Neuron (in vitro differentiated cells): ENCODE measurements around the gene SLC39A6.
"Not testable (repeated sequence)": the region's sequence is repeated elsewhere in the genome, so short reads cannot be mapped to it uniquely, and the experiment has no call there.

Source experiments
- H2AFZ ChIP-seq: one replicate; pipeline ENCODE4 v1.6.1; 2013; ENCODE audit warnings: low read depth, mild to moderate bottlenecking, inconsistent platforms, low read length, moderate library complexity
- H3K27me3 ChIP-seq: one replicate; pipeline ENCODE4 v1.6.1; 2013; ENCODE audit warnings: low read length; ENCODE audit not compliant: insufficient read depth
- H3K36me3 ChIP-seq: one replicate; pipeline ENCODE4 v1.6.1; 2013; ENCODE audit warnings: low read length; ENCODE audit not compliant: insufficient read depth
- H3K4me1 ChIP-seq: one replicate; pipeline ENCODE4 v1.6.1; 2013; ENCODE audit warnings: low read length; ENCODE audit not compliant: insufficient read depth
- H3K4me3 ChIP-seq: 2 replicates; pipeline ENCODE4 v1.5.1; 2013; ENCODE audit warnings: mild to moderate bottlenecking, low read length, moderate library complexity
- H3K9me3 ChIP-seq: one replicate; pipeline ENCODE4 v1.6.1; 2013; ENCODE audit warnings: low read length

SLC39A6 gene

GRCh38 chr18:36129300-36130038, at the start of gene SLC39A6, which contains the start of gene ELP2:
SLC39A6 (minus strand) TSS chr18:36129340; CDS start chr18:36127007, 2,333 bp downstream.
ELP2 (plus strand) TSS chr18:36129899; CDS start chr18:36129934, 35 bp downstream.
- Histone ChIP-seq H3K36me3 (peaks cover 33% of the 10 kb centered on the region), H2AFZ (peak within 1 kb of the TSS; percentile 85), H3K9me3 (no peaks in the 10 kb centered on the region), H3K27me3 (no peaks in the 10 kb centered on the region), H3K4me3 (peak within 1 kb of the TSS; percentile 78), H3K4me1 (peaks cover 22% of the 10 kb centered on the region)

- Histone ChIP-seq H3K9me3 (no peaks in the 10 kb centered on the region), H3K36me3 (peaks cover 36% of the 10 kb centered on the region), H2AFZ (no peak overlapping the region), H3K4me1 (no peaks in the 10 kb centered on the region), H3K4me3 (no peak overlapping the region), H3K27me3 (no peaks in the 10 kb centered on the region)
Observed at GRCh38 chr18:36177913-36178312, 48.8 kb upstream of the SLC39A6 start.

GRCh38 chr18:36176711-36177110, 47.6 kb upstream of the SLC39A6 start:
- Histone ChIP-seq H3K27me3 (no peaks in the 10 kb centered on the region), H3K9me3 (no peaks in the 10 kb centered on the region), H3K36me3 (peaks cover 48% of the 10 kb centered on the region), H3K4me3 (no peak overlapping the region), H3K4me1 (no peaks in the 10 kb centered on the region), H2AFZ (no peak overlapping the region)

GRCh38 chr18:36176177-36176584, 47.0 kb upstream of the SLC39A6 start:
- H3K4me1 ChIP-seq = no peaks in the 10 kb centered on the region
- no peak overlapping the region for H2AFZ ChIP-seq
- no peaks in the 10 kb centered on the region for H3K27me3 ChIP-seq
- no peak overlapping the region for H3K4me3 ChIP-seq
- peaks cover 53% of the 10 kb centered on the region for H3K36me3 ChIP-seq
- H3K9me3 ChIP-seq = no peaks in the 10 kb centered on the region

- Histone ChIP-seq H3K4me3 (no peak overlapping the region), H3K36me3 (peaks cover 60% of the 10 kb centered on the region), H3K27me3 (no peaks in the 10 kb centered on the region), H2AFZ (no peak overlapping the region), H3K9me3 (no peaks in the 10 kb centered on the region), H3K4me1 (no peaks in the 10 kb centered on the region)
Observed at GRCh38 chr18:36175481-36175880, 46.3 kb upstream of the SLC39A6 start.

- no peaks in the 10 kb centered on the region for H3K4me1 ChIP-seq
- no peak overlapping the region for H2AFZ ChIP-seq
- no peaks in the 10 kb centered on the region for H3K27me3 ChIP-seq
- H3K4me3 ChIP-seq = no peak overlapping the region
- no peaks in the 10 kb centered on the region for H3K9me3 ChIP-seq
- H3K36me3 ChIP-seq = peaks cover 81% of the 10 kb centered on the region
Observed at GRCh38 chr18:36169938-36170337, 40.8 kb upstream of the SLC39A6 start.

- not testable (repeated sequence) for H3K4me1 ChIP-seq, H3K4me3 ChIP-seq, H3K27me3 ChIP-seq, H3K9me3 ChIP-seq, H2AFZ ChIP-seq
- H3K36me3 ChIP-seq = peaks cover 84% of the 10 kb centered on the region
Observed at GRCh38 chr18:36168296-36168695, 39.2 kb upstream of the SLC39A6 start.

- Histone ChIP-seq H3K36me3 (peaks cover 84% of the 10 kb centered on the region), H3K4me3 (no peak overlapping the region), H3K27me3 (no peaks in the 10 kb centered on the region), H2AFZ (no peak overlapping the region), H3K4me1 (no peaks in the 10 kb centered on the region), H3K9me3 (no peaks in the 10 kb centered on the region)
Observed at GRCh38 chr18:36167692-36168218, 38.6 kb upstream of the SLC39A6 start.

GRCh38 chr18:36162981-36163380, 33.8 kb upstream of the SLC39A6 start:
- H3K27me3 ChIP-seq = no peaks in the 10 kb centered on the region
- peaks cover 85% of the 10 kb centered on the region for H3K36me3 ChIP-seq
- no peaks in the 10 kb centered on the region for H3K9me3 ChIP-seq
- no peaks in the 10 kb centered on the region for H3K4me1 ChIP-seq
- H3K4me3 ChIP-seq = no peak overlapping the region
- no peak overlapping the region for H2AFZ ChIP-seq

- Histone ChIP-seq H2AFZ (no peak overlapping the region), H3K4me3 (no peak overlapping the region), H3K4me1 (no peaks in the 10 kb centered on the region), H3K27me3 (no peaks in the 10 kb centered on the region), H3K9me3 (no peaks in the 10 kb centered on the region), H3K36me3 (peaks cover 88% of the 10 kb centered on the region)
Observed at GRCh38 chr18:36160959-36161371, 31.8 kb upstream of the SLC39A6 start.

GRCh38 chr18:36158266-36158867, 29.2 kb upstream of the SLC39A6 start:
- Histone ChIP-seq H2AFZ (no peak overlapping the region), H3K9me3 (no peaks in the 10 kb centered on the region), H3K27me3 (no peaks in the 10 kb centered on the region), H3K4me1 (no peaks in the 10 kb centered on the region), H3K36me3 (peaks cover 90% of the 10 kb centered on the region), H3K4me3 (no peak overlapping the region)

- no peak overlapping the region for H3K4me3 ChIP-seq
- H3K4me1 ChIP-seq = no peaks in the 10 kb centered on the region
- no peaks in the 10 kb centered on the region for H3K9me3 ChIP-seq
- no peak overlapping the region for H2AFZ ChIP-seq
- peaks cover 92% of the 10 kb centered on the region for H3K36me3 ChIP-seq
- no peaks in the 10 kb centered on the region for H3K27me3 ChIP-seq
Observed at GRCh38 chr18:36157441-36157840, 28.3 kb upstream of the SLC39A6 start.

GRCh38 chr18:36155851-36156757, 27.0 kb upstream of the SLC39A6 start:
- Histone ChIP-seq H2AFZ (no peak overlapping the region), H3K9me3 (no peaks in the 10 kb centered on the region), H3K4me1 (no peaks in the 10 kb centered on the region), H3K36me3 (peaks cover 90% of the 10 kb centered on the region), H3K27me3 (no peaks in the 10 kb centered on the region), H3K4me3 (no peak overlapping the region)
